Kidney (tissue), 14 donors: ENCODE results near the gene HIVEP3. TPM values are rescaled to one million over a fixed set of nuclear protein-coding genes. Genes with fewer than 3 reads are reported as not detected.

Source experiments
- DNase-seq, 5 donors: peaks; one replicate each; pipeline ENCODE4 v3.0.0-alpha.2; 2013 to 2020
- FAIRE-seq: peaks from 2 replicates; lab custom pipeline; 2012; peaks lifted over from hg19 to GRCh38; lab: Jason Lieb, UNC
- H3K27ac ChIP-seq, 2 donors: one replicate each; pipeline ENCODE4 v1.7.0; 2013; ENCODE audit warnings: low read depth in 2 of 2, low read length in 2 of 2, inconsistent platforms in 1 of 2
- H3K27me3 ChIP-seq: one replicate; pipeline ENCODE4 v1.7.1; 2013; ENCODE audit warnings: low read length, inconsistent platforms; ENCODE audit not compliant: control insufficient read depth, insufficient read depth
- H3K36me3 ChIP-seq, 3 donors: one replicate each; pipeline versions ENCODE4 v1.7.0 to v1.7.1; 2013; ENCODE audit warnings: low read length in 3 of 3, control low read depth in 1 of 3, inconsistent platforms in 1 of 3; ENCODE audit not compliant: insufficient read depth in 3 of 3, control insufficient read depth in 2 of 3
- H3K4me1 ChIP-seq, 3 donors: one replicate each; pipeline versions ENCODE4 v1.7.0 to v1.7.1; 2013; ENCODE audit warnings: low read length in 3 of 3, inconsistent platforms in 1 of 3, low read depth in 1 of 3; ENCODE audit not compliant: control insufficient read depth in 2 of 3, insufficient read depth in 2 of 3
- H3K4me3 ChIP-seq, 3 donors: one replicate each; pipeline versions ENCODE4 v1.7.0 to v1.8.1; 2013; ENCODE audit warnings: low read length in 3 of 3, control low read depth in 1 of 3, inconsistent platforms in 1 of 3
- H3K9ac ChIP-seq, 3 donors: one replicate each; pipeline versions ENCODE4 v1.7.0 to v1.7.1; 2013; ENCODE audit warnings: low read length in 3 of 3, control low read depth in 1 of 3, inconsistent platforms in 1 of 3
- H3K9me3 ChIP-seq, 3 donors: one replicate each; pipeline versions ENCODE4 v1.7.0 to v1.7.1; 2013; ENCODE audit warnings: low read length in 3 of 3, control low read depth in 1 of 3, inconsistent platforms in 1 of 3; ENCODE audit not compliant: control insufficient read depth in 2 of 3, insufficient read depth in 1 of 3
- CTCF ChIP-seq: IDR thresholded peaks from 3 replicates; pipeline ENCODE4 v1.5.1; 2012; ENCODE audit warnings: mild to moderate bottlenecking, moderate library complexity, borderline replicate concordance; ENCODE audit not compliant: insufficient read depth; ENCODE audit errors: extremely low read depth
- intact Hi-C: fragments of 100-400 bp; cut with DNase I; formaldehyde crosslinking; loops from one replicate; pipeline ENCODE4 v1.11.1; 2022
- polyA plus RNA-seq: library from polyadenylated mRNA; stranded (reverse); fragments of 350-450 nt; fragmentation: Illumina TruSeq; extraction: RNeasy Lipid Tissue Mini Kit (QIAGEN cat#74804); gene quantifications from one replicate; pipeline ENCODE4 v1.2.3, GENCODE V29; 2014; ENCODE audit warnings: low read depth, low replicate concordance; ENCODE audit not compliant: insufficient read depth
- total RNA-seq: library from RNA; stranded (reverse); fragmentation: NEBNext Ultra II Directional; extraction: Animal tissue kit (Norgen Biotek cat#: 25700); gene quantifications from one replicate; pipeline ENCODE4 v1.2.1, GENCODE V29; 2021
- donor health status: control.
- donor health status: control.
- donor health status: control.
- donor health status: control.
- donor health status: control.
- donor health status: DM: yes; HTN: yes; CAD: no.
- donor health status: Normal renal cell carcinoma (clear cell type).

Gene HIVEP3
- total and polyA plus RNA-seq, 2 donors from 2014 or later, result 3.5 to 11.0 TPM

- Histone ChIP-seq H3K4me3 (no peak overlapping the region), H3K4me1 (peaks cover 0 to 18% (median 9%) of the 10 kb centered on the region in 3 donors), H3K27ac (peak overlapping the region in 1 of 2 donors; percentile 85), H3K9me3 (no peaks in the 10 kb centered on the region), H3K9ac (no peak overlapping the region), H3K27me3 (no peaks in the 10 kb centered on the region), H3K36me3 (no peaks in the 10 kb centered on the region)
- DNase-seq (peak in 1 of 5 donors; percentile 54), FAIRE-seq (no peak)
- TF ChIP-seq CTCF, result no peak
- intact Hi-C loops, result no loop called here
Measured at GRCh38 chr1:41473738-41474362, 444.9 kb downstream of the HIVEP3 start.

DNA sequence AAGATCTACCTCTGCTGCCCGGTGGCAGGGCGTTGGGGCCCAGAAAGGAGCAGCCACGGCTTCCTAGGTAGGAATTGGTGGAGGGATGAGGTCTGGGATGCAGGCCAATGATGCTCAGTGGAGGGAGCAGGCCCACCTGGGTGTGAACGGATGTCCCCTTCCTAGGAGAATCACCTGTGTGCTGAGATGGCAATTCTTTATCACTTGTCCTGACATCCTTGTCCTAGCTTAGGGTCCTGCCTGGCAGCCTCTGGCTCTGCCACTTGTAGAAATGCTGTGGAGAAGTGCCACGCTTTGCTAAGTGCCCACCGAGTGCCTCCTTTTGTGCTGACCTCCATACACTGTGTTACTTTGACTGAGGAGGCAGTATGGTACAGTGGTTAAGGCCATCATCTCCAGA lies 447.1 kb downstream of the HIVEP3 start:
- Histone ChIP-seq H3K9me3 (no peaks in the 10 kb centered on the region), H3K9ac (no peak overlapping the region), H3K36me3 (no peaks in the 10 kb centered on the region), H3K4me3 (no peak overlapping the region), H3K27me3 (no peaks in the 10 kb centered on the region), H3K4me1 (peaks cover 0 to 10% (median 3%) of the 10 kb centered on the region in 3 donors), H3K27ac (no peak overlapping the region)
- TF ChIP-seq CTCF, result no peak
- intact Hi-C loops, result no loop called here
- DNase-seq (peak in 1 of 5 donors; percentile 30), FAIRE-seq (no peak)

DNA sequence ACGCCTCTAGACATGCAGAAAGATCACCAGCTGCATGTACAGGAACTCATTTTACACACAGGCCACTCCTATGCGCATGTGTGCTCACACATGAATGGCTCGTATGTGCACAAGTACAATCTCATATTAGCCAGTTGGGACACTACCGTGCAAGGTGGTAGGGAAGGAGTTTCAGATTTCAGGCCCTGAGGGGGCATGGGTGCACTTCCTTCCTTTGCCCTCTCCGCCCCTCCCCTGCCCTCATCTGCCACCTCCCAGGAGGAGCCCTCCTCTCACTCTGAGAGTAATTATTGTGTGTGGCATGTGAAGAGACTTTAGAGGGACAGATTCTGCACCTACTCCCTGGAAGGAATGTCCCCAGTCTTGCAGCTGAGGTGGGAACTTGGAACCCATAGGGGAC lies 449.0 kb downstream of the HIVEP3 start:
- FAIRE-seq, result no peak
- no peak for TF ChIP-seq CTCF
- H3K36me3 ChIP-seq, result no peaks in the 10 kb centered on the region
- H3K4me1 ChIP-seq, result peaks cover 0 to 6% (median 0%) of the 10 kb centered on the region in 3 donors
- DNase-seq, result peak in 1 of 5 donors; percentile 23
- intact Hi-C loops, result no loop called here
- no peaks in the 10 kb centered on the region for H3K27me3 ChIP-seq
- H3K9me3 ChIP-seq, result no peaks in the 10 kb centered on the region
- no peak overlapping the region for H3K9ac ChIP-seq
- no peak overlapping the region for H3K4me3 ChIP-seq
- H3K27ac ChIP-seq, result no peak overlapping the region
